Lower leg skin (tissue), 3 donors: ENCODE data around the gene AGAP3.

Source experiments
- CTCF ChIP-seq, 3 donors: fragments of 450-650 bp; IDR thresholded peaks; one replicate each; pipeline ENCODE4 v1.5.1; 2016; ENCODE audit warnings: antibody characterized with exemption in 3 of 3, mild to moderate bottlenecking in 3 of 3, moderate library complexity in 2 of 3
- POLR2A ChIP-seq, 2 donors: fragments of 450-650 bp; IDR thresholded peaks; one replicate each; pipeline ENCODE4 v1.6.1; 2016 to 2017; ENCODE audit warnings: antibody characterized with exemption in 2 of 2, mild to moderate bottlenecking in 1 of 2, moderate library complexity in 1 of 2

GRCh38 chr7:151140826-151141225 lies 54.6 kb downstream of the AGAP3 start:
- TF ChIP-seq POLR2A (IDR thresholded peaks at IDR 0.05) = no peak
- TF ChIP-seq CTCF (IDR thresholded peaks at IDR 0.05) = no peak
